ENCODE results near the gene CNNM1. TPM values are rescaled to one million over a fixed set of nuclear protein-coding genes. Genes with fewer than 3 reads are reported as not detected.

CNNM1 gene
- total RNA-seq, 1 donor from 2014 or later, result 0.61 TPM

DNA sequence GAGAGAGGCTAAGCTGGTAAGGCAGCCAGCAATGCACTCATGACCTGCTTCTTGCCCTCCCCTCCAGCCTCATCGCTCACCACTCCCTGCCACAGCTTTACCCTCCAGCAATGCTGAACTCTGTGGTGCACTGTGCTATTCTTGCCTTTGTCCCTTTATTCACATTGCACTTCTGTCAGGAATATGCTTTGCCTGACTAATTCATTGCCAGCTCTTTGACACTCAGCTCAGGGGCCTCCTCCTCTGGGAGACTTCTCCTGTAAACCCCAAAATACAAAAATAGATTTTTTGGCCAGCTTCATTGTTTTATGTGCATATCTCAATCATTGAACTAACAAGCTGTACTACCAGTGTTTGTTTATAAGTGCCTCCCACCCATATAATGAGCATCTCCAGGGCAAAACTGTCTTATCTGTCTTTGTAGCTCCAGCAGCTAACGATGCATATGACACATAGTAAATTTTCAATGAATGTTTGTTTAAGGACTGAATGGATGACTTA, 8.2 kb downstream of the CNNM1 start:
- DNase-seq (ENCODE audit: low spot score), result no peak

GRCh38 chr10:99337901-99338300, 8.7 kb downstream of the CNNM1 start:
- DNase-seq (ENCODE audit: low spot score), result no peak

DNA sequence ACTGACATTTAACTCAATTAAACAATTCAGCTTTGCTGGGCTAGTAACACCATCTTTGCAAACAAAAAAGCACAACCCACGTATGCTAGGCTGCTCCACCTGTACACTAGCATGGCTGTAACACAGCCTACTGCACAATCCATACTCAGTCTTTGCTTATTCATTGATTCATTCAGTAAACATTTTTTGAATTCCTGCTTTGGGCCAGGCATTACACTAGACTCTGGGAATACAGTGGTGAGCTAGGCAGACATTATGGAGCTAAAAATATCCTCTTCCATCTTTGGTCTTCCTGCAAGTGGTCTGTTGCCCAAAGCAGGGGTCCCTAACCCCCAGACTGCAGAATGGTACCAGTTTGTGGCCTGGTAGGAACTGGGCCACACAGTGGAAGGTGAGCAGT, 9.9 kb downstream of the CNNM1 start:
- DNase-seq (ENCODE audit: low spot score), result no peak

DNA sequence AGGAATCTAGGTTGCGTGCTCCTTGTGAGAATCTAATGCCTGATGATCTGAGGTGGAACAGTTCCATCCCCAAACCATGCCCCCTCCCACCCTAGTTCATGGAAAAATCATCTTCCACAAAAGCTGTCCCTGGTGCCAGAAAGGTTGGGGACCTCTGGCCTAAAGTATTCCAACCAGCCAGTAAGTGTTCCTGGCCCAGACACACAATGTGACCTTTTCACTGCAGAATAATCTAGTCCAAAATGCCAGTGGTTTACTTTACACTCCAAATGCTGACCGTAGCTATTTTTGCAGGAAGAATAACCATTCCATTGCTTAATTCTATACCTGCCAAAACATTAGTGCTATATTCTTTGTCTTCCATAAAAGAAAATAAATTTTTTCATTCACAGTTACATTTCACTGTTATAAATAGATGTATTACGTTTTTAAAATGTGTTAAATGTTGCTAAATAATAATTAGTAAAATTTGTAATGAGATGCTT, 10.4 kb downstream of the CNNM1 start:
- DNase-seq (ENCODE audit: low spot score), result no peak

DNA sequence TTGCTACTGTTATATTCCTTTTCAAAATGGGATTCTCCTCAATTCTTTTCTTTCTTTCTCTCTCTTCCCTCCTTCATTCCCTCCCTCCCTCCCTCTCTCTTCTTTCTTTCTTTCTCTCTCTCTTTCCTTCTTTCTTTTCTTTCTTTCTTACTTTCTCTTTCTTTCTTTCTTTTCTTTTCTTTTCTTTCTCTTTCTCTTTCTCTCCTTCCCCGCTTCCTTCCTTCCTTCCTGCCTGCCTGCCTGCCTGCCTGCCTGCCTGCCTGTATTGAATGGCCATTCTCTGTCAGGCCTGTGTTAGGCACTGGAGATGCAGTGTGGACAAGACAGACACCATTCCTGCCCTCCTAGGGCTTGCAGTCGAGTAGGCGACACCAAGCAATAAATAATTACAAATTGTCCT, 11.5 kb downstream of the CNNM1 start:
- no peak for DNase-seq (ENCODE audit: low spot score)

DNA sequence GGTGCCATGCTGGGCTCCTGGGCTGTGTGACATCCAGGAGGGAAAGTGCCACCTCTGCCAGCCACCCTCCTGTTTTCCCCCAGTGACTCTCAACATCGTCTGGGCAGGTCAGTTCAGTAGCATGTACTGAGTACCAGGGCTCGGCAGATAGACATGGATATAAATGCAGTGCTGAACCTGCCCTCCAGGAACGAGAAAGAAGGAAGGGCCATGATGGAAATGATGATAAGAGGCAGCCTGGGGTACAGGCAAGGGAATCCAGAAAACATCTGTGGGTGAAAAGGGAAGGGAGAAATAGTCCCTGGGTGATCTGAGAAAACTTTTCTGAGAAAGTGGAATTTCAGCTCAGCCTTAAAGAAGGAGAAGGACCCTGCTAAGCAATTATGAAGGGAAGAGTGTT, 12.1 kb downstream of the CNNM1 start:
- DNase-seq (ENCODE audit: low spot score), result no peak

DNA sequence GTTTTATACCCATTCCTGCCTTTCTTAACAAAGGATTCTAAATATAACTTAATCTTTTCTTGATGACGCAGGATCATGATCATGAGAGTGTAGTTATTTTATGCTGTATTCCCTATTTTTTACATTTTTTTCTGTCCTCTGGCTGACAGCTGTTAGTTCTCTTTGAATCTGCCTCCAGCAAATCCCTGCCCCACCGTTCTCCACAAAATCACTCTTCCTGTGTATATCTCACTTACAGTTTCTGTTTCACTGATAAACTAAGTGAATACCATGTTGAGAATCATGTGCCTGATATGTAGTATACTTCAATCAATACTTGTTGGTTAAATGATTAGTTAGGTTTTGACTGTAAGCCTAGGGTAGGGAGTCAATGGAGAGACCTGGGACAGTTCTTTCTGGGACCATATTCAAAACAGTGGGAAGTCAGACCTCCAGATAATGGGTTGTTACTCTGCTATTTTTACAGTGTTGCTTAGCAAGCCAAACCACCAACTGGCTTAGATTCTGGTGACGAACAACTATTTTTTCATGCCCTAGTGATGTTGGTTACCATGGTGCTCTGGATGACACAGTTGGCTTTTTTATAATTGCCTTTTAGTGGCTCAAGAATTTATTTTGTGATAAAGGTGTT, 12.8 kb downstream of the CNNM1 start:
- no peak for DNase-seq (ENCODE audit: low spot score)

GRCh38 chr10:99343262-99343661, 14.1 kb downstream of the CNNM1 start:
- DNase-seq (ENCODE audit: low spot score), result no peak

DNA sequence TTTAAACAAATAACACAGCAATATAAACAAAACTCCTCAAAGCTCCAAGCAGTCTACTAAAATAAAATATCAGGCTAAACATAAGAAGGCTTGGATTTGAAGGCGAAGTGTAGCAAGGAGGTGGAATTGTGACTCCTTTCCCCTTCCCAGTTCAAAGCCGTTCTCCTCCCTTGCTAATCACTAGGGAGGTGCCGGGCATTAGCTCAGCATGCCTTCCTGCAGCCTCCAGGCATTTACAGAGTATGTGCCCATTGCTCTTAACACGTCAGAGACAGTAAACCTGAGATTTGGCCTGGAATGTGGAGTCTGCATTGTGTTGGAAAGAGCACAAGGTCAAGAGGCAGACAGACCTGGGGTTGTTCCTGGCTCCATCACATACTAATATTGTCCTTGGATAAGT, 15.6 kb downstream of the CNNM1 start:
- no peak for DNase-seq (ENCODE audit: low spot score)

DNA sequence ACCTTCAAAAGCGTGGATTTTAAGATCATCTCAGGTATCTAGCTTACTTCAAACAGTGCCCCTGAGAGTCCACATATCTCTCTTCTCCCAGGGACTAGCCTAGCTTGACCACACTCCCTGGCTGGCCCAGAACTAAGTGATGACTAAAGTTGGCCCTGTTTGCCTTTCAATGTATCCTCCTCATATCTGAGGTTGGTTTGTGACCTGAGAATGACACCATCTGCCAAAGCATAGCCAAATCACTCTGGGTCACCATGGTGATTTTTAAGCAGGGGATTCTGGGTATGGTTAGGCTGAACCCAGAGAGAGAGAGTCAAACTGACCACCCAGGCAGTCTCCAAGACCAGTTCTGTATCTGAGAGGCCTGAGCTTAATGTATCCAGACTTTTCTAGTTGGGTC, 16.2 kb downstream of the CNNM1 start:
- no peak for DNase-seq (ENCODE audit: low spot score)

DNA sequence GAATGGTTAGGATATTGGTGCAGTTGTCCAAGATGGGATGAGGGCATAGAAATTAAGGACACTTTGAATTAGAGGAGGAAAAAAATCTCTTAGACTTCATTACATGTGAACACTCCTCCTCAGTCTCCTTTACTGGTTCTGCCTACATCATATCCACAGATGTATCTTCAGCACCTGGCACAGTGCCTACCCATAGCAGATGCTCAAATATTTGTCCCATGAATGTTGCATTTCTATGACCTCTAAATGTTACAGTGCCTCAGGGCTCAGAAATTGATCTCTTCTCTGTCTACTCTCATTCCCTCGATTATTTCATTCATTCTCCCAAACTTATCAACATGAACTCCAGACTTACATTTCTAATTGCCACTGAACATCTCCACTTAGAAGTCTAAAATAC, 17.1 kb downstream of the CNNM1 start:
- no peak for DNase-seq (ENCODE audit: low spot score)

DNA sequence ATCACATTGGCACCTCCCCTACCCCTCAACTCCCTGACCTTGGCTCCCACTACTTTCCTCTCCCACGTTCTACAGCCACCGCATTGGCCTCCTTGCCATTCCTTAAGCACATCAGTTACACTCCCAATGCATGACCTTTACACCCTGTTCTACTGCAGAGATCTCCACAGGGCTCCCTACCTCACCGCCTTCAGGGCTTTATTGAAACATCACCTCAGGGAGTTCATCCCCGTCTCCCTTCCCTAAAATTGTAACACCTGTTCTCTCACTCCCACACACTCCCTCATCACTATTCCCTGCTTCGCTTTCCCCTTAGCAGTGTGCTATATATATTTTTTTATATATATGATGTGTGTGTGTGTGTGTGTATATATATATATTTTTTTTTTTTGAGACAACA, 18.5 kb downstream of the CNNM1 start:
- DNase-seq (ENCODE audit: low spot score), result no peak

DNA sequence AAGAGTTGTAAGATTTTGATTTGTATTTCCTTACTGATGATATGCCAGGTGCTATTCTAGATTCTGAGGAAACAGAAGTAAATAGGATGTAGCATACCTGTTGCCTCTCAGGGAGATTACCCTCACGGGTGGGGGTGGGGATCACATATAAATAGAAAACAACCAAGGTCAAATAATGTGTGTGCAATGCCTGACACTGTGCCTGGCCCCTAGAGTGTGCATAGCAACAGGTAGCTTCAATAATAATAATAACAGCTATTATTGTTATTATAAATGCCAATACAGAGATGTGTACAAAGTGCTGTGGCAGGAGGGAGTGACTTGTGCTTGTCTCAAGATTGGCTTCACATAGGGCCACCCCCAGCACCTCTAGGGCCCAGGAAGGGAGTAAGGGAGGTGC, 24.0 kb downstream of the CNNM1 start:
- no peak for DNase-seq (ENCODE audit: low spot score)

DNA sequence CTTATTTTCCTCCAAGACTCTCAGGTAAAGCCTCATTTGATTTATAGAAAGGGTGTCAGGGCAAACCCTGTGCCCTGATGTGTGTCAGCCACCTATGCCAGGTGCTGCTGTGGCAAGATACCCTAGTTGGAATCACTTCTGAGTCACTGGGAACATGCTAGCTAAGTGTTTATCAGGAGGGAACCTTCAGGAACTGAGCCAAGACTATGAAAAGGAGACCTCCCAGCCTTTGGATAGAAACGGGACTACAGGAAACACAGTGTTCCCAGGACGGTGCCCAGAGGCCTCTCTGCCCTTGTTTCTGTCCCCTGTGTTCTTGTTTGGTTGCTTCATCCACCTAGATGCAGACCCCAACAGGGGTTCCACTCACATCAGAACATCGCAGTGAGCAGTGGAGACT, 28.5 kb downstream of the CNNM1 start:
- no peak for DNase-seq (ENCODE audit: low spot score)

GRCh38 chr10:99358101-99358500, 28.9 kb downstream of the CNNM1 start:
- DNase-seq (ENCODE audit: low spot score), result no peak

DNA sequence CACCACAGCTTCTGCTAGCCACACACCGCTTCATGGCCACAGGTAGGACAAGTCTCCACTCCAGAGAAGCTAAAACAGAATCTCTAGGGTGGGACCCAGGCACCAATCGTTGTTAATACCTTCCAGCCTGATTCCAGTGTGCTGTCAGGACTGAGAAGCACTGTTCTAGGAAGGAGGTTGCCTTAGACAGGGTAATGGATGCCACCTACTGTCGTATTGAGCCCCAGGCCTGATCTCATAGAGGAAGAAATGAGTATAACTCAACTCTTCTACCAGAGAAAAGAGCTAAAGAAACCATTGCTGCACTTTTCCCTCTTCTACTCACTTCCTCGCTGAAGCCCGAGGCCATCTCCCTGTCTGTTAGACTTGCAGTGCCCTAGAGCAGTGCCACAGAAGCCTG, 31.8 kb downstream of the CNNM1 start:
- no peak for DNase-seq (ENCODE audit: low spot score)

DNA sequence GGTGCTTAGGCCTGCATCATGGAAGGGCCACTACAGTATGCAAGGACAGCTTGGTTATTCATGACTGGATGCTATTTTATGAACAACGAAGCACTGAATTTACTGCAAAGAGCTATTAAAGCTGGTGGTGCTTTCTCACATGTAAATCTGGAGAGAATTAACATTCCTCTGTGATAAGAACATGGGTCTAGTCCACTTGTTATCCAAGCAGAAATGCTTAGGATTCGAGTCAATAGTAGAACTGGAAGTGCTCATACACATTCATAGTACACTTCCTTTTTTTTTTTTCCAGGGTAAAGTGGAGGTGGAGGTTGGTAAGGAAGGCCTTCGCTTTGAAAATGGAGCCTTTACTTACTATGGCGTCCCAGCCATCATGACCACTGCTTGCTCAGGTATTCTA, 35.0 kb downstream of the CNNM1 start:
- no peak for DNase-seq (ENCODE audit: low spot score)

DNA sequence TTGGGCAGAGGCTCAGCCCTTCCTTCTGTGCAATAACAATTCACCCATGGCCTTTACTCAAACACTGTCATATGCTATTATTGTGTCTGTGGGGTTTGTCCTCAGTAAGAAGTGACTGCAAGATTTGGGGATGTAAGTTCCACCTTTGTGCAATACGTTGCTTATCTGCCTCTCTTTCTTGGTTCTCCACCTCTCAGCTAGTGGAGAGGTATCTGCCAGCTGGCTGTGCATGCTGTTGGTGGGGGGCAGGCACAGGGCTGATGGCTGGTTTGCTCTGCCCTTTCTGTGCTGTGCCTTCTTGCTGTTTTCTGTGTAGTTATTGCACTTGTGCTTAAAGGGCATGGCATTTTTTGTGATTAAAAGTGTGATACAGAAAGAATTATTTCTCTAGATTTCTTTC, 36.2 kb downstream of the CNNM1 start:
- DNase-seq (ENCODE audit: low spot score), result no peak

DNA sequence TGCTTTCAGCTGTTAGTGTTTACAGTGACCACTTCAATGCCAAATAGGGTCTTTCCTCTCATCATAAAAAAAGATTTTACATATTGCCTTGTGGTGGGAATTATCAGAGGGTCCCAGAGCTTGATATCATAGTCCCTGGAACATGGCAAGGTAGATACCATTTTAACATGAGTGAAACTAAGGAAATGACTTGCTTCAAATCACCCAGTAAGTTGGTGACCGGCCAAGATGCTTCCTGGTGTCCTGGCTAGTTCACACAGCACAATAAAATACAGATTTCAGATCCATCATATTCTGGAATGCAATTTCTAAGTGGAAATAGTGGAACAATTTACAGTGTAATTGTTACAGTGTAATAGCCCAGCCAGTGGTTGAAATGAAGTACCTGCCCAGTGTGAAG, 36.6 kb downstream of the CNNM1 start:
- no peak for DNase-seq (ENCODE audit: low spot score)

DNA sequence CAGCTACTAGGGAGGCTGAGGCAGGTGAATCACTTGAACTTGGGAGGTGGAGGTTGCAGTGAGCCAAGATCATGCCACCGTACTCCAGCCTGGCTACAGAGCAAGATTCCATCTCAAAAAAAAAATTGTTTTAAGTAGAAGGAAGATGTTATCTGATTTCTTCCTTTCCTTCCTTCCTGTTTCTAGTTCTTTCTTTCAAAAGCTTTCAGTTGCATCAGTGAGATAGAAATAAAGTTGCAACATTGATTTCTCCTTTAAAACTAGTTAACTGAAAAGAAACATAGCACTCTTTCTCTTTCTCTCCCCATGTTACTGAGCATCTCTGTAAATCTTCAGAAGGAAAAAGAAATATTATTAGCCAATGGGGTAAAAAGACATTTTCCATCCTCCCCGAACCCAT, 37.5 kb downstream of the CNNM1 start:
- no peak for DNase-seq (ENCODE audit: low spot score)

GRCh38 chr10:99368646-99369045, 39.5 kb downstream of the CNNM1 start:
- DNase-seq (ENCODE audit: low spot score), result no peak

DNA sequence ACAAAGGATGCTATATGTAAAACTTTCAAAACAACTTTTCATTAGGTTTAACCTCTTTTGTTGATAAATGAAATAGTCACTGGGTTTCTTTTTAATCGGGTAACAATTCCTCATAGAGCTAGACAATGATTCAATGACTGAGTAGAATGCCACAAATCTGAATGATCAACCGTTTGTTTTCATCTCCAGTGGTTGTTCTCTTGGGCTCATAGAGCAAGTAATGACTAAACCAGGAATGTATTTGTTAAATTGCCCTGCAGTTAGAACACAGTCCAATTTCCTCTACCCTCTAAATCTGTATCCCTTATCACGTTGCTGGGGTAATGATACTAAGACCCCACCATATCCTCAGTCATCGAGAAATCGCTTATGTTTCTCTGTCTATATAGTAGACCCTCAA, 40.0 kb downstream of the CNNM1 start:
- no peak for DNase-seq (ENCODE audit: low spot score)

GRCh38 chr10:99369551-99369950, 40.4 kb downstream of the CNNM1 start:
- DNase-seq (ENCODE audit: low spot score), result no peak

DNA sequence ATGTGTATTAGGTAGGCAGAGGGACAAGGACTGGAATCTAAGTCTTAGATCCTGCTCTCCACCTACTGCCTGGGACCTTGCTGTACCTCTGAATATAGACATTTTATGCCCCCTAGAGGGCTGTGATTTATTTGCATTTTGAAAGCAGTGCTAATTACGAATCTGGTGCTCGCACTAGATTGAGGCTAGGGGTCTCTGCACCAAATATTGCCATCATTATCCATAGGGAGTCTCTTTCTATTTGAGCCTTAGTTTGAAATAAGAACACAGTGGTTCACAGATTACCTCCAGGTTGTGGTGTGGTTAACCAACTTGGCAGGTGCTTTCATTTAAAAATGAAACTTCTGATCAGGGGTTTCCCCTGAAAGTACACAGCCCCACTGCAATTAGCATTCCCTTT, 41.8 kb downstream of the CNNM1 start:
- DNase-seq (ENCODE audit: low spot score), result no peak
